Measurements from ENCODE around the gene TMPRSS4. TPM values are rescaled to one million over a fixed set of nuclear protein-coding genes. Genes with fewer than 3 reads are reported as not detected.

Gene TMPRSS4
- total RNA-seq, 1 experiment from 2014 or later: not detected

DNA sequence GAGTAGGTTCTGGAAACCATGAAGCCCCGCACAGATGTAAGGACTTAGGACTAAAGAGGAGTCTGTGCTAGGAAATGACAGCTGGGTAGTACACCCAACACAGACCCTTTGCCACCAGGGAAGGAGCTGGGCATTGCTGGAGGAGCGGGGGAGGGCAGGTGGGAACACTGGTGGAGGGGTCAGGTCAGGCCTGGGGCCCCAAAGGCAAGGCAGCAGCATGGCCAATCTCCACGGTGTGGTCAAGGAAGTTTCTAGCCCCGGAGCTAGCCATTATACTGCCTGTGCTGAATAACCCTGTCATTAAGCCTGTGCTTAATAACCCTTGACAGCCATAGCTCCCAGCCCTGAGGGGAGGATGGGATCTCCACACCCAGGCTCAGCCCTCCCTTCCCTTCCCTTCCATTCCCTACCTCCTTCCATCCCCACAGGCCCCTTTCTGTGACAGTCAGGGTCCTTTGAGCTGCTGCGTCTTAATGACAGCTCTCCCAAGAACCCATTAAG, 2.1 kb downstream of the TMPRSS4 start:
- no peak for DNase-seq (ENCODE audit: low read depth)

- DNase-seq (ENCODE audit: low read depth): no peak
Observed at GRCh38 chr11:118079491-118079890, 2.6 kb downstream of the TMPRSS4 start.

DNA sequence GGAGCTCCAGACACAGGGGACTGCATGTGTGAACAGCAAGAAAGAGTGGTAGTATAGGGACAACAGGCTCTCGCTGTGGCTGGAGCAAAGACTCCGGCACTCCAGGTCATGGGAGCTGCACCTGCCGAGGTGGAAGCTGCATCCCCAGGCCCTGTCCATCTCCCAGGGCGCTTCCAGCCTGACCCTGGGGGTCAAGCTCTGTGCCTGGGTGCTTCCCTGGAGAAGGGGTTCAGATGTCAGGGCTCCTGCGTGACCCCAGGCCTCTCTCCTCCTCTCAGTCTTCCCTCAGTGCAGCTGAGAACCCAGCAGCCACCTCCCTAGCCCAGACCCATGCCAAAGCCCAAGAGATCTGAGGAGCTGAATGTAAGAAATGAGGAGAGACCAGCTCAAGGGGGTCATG, 3.4 kb downstream of the TMPRSS4 start:
- DNase-seq (ENCODE audit: low read depth): no peak

DNA sequence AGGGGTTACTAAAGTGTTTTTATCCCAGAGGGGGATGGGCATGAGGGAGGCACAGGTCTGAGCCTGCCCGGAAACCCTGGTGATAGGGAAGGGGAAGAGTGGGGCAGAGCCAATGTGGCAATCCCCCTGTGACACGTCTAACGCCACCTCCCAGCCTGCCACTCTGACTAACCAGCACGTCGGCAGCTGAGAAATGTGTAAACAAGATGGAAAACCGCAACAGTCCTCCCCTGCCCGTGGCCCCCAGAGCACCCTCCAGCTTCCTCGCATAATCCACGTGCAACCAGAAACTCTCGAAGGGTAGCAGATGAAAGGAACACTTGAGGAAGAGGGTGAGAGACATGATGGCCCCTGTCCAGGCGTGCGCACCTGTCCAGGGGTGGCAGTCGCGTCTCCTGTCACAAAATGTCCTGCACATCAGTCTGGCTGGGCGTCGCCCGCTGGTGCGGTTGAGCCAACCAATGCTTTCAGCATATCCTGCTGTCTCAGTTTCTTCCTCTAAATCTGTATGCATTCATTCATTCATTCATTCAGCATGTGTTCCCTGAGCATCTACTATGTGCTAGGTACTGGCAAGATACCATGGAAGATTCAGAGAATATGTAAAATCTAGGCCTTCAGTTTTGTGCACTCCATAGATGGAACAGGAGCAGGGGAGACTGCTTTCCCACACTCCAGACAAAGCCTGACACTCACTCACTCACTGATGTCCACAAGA, 4.5 kb downstream of the TMPRSS4 start:
- DNase-seq (ENCODE audit: low read depth): no peak

- no peak for DNase-seq (ENCODE audit: low read depth)
Observed at GRCh38 chr11:118082880-118083552, 6.1 kb downstream of the TMPRSS4 start.

GRCh38 chr11:118084247-118084646, 7.4 kb downstream of the TMPRSS4 start:
- DNase-seq (ENCODE audit: low read depth): no peak

DNA sequence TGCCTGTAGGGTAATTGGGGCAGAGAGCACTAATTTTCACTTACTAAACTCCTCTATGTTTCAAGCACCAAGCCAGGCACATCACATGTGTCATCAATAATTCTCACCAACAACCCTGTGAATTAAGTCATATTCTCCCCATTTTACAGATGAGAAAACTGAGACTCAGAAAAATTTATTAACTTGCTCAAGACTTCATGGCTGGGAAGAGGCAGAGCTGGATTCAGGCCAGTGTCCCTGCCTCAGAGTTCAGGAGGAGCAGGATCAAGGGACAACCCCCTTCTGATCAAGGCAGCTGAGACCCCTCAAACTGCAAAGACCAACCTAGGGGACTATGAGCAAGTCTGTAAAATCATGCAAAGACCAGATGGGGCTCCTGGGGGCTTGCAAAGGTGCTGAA, 7.8 kb downstream of the TMPRSS4 start:
- no peak for DNase-seq (ENCODE audit: low read depth)

- DNase-seq (ENCODE audit: low read depth): no peak
Observed at GRCh38 chr11:118086913-118087768, 10.3 kb downstream of the TMPRSS4 start, which contains the start of gene SMIM35. Gene SMIM35, minus strand, starts transcription at chr11:118086963. Its CDS starts 206 bp downstream, at chr11:118086757.

DNA sequence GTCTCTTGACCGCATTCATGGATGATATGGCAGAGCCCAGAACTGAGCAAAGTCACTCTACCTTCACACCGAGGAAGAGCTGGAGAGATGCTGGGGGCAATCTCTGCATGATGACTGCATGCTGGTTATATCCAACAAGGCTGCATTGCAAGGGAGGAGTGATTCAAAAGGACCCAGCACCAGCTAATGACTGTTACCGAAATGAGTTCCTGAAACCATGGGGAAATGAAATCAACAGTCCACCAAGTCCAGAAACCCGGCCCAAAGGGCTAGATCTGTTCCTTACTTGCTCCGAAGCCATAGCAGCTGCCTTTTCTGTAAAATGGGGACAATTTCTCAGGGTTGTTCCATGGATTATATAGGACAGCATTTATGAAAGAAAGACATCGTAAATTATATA, 11.1 kb downstream of the TMPRSS4 start:
- no peak for DNase-seq (ENCODE audit: low read depth)

- no peak for DNase-seq (ENCODE audit: low read depth)
Observed at GRCh38 chr11:118088531-118088930, 11.7 kb downstream of the TMPRSS4 start.

DNA sequence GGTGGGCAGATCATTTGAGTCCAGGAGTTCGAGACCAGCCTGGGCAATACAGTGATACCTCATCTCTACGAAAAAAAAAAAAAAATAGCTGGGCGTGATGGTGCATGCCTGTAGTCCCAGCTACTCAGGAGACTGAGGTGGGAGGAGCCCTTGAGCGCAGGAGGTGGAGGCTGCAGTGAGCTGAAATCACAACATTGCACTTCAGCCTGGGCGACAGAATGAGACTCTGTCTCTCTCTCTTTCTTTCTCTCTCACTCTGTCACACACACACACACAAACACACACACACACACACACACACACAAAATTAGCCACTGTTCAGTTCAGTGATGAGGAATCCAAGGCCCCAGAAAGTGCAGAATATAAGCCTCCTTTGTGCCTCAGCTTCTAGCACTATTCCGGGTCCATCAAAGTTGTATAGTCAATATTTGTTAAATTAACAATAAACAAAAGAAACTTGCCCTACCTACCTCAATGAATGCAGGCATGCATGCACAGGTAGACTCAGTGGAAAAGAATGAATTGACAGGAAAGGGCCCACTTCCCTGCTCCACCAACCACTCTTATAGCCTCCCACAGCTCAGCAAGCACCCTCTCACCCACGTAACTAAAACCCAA, 13.8 kb downstream of the TMPRSS4 start:
- DNase-seq (ENCODE audit: low read depth): no peak

DNA sequence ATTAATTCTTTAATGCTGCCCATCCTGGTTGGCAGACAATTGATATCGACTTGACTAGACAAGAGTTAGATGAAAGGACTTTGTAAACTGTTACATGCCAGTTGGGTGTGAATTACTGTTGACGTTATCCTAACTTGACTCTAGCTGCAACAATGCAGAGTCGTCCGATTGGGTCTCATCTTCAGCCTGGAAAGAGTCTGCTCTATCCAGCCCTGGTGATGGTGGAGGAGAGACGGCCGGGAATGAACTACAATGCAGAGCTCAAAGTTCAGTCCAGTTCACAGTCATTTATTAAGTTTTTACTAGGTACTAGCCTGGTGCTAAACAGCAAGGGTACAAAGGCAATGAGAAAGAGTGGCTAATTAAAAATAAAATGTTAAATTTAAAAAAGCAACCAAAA, 14.8 kb downstream of the TMPRSS4 start:
- no peak for DNase-seq (ENCODE audit: low read depth)

- no peak for DNase-seq (ENCODE audit: low read depth)
Observed at GRCh38 chr11:118092907-118093571, 16.2 kb downstream of the TMPRSS4 start.

DNA sequence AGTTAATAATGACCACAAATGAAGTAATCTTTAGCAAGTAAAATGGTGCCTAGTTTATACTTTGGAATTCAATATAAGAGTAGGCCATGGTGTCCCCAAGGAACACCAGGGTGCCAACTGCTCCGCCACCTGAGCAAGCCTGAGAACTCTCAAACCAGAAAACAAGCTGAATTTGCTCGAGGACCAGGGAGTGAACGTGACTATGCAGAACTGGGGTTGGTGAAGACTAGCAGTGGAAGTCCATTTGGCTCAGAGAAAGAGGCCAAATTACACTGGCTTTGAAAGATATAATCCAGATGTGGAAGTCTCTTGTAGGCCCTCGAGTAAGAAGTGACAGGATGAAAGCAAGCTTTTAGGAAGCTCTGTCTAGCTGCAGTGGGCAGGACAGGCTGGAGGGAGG, 18.6 kb downstream of the TMPRSS4 start:
- no peak for DNase-seq (ENCODE audit: low read depth)

GRCh38 chr11:118095967-118096367, 19.1 kb downstream of the TMPRSS4 start:
- no peak for DNase-seq (ENCODE audit: low read depth)

- DNase-seq (ENCODE audit: low read depth): no peak
Observed at GRCh38 chr11:118098996-118099837, 22.3 kb downstream of the TMPRSS4 start.

GRCh38 chr11:118099838-118100556, 23.1 kb downstream of the TMPRSS4 start:
- no peak for DNase-seq (ENCODE audit: low read depth)

GRCh38 chr11:118100691-118101232, 23.9 kb downstream of the TMPRSS4 start:
- DNase-seq (ENCODE audit: low read depth): no peak

- DNase-seq (ENCODE audit: low read depth): no peak
Observed at GRCh38 chr11:118102721-118103261, 25.9 kb downstream of the TMPRSS4 start.

Measured in HT1080 (cell line).